ENCODE results near the gene MAPT. TPM values are rescaled to one million over a fixed set of nuclear protein-coding genes. Genes with fewer than 3 reads are reported as not detected.

Gene MAPT
- total and polyA plus RNA-seq, 2 of the 13 experiments (the other 11 are each of a cell fraction or from before 2014, with no cell fraction given) = 2.1 to 2.8 TPM

GRCh38 chr17:46008591-46008990 lies 114.2 kb downstream of the MAPT start:
- Histone ChIP-seq H3K27me3 (ENCODE audit: control insufficient read depth in 1 of 2, insufficient read depth in 2 of 2, low read length in 2 of 2) (no peaks in the 10 kb centered on the region; a peak in 2 of 5 replicates), H3K36me3 (replicated peaks in 1 of 2; ENCODE audit: control insufficient read depth in 1 of 2, insufficient read depth in 2 of 2, low read length in 2 of 2) (no peaks in the 10 kb centered on the region), H4K20me1 (ENCODE audit: insufficient read depth, low read length) (no peaks in the 10 kb centered on the region), H2AFZ (ENCODE audit: low read length) (no peak overlapping the region), H3K9me3 (ENCODE audit: low read length) (no peaks in the 10 kb centered on the region), H3K4me3 (replicated peaks in 1 of 3; ENCODE audit: insufficient read depth in 1 of 3, low read depth in 2 of 3, low read length in 3 of 3) (no peak overlapping the region), H3K9ac (ENCODE audit: insufficient read depth, low read depth, low read length) (no peak overlapping the region), H3K27ac (ENCODE audit: extremely low read length, insufficient read depth, low read length) (no peak overlapping the region), H3K4me2 (ENCODE audit: low read depth, low read length) (no peak overlapping the region), H3K4me1 (ENCODE audit: insufficient read depth, low read length) (peaks cover 59% of the 10 kb centered on the region), H3K79me2 (ENCODE audit: insufficient read depth, low read length) (no peaks in the 10 kb centered on the region)
- 79% methylated on average over 9 of the region's 9 CpGs for whole genome bisulfite sequencing (ENCODE audit: low lambda C conversion rate)
- POLR2A ChIA-PET = no interaction called here
- no peak for DNase-seq (ENCODE audit: low spot score)
- TF ChIP-seq PCBP2 (optimal IDR thresholded peaks at IDR 0.05; ENCODE audit: low read depth, low read length, poor library complexity, severe bottlenecking) (no peak), MED13 (CRISPR knock-in tag; IDR thresholded peaks at IDR 0.05) (no peak), BRF2 (CRISPR knock-in tag; IDR thresholded peaks at IDR 0.05) (no peak), ZNF337 (CRISPR knock-in tag; IDR thresholded peaks at IDR 0.05; ENCODE audit: borderline replicate concordance, low read depth) (no peak), ZBTB4 (CRISPR knock-in tag; IDR thresholded peaks at IDR 0.05; ENCODE audit: borderline replicate concordance) (no peak), NFKB2 (CRISPR knock-in tag; IDR thresholded peaks at IDR 0.05; ENCODE audit: borderline replicate concordance) (no peak), TCF7L2 (IDR thresholded peaks at IDR 0.05; ENCODE audit: low read depth, low read length) (no peak), ELF4 (CRISPR knock-in tag; IDR thresholded peaks at IDR 0.05; ENCODE audit: borderline replicate concordance) (no peak), ZNF407 (CRISPR knock-in tag; IDR thresholded peaks at IDR 0.05; ENCODE audit: not compliant biosample characterization) (no peak)
- ATAC-seq = no peak
- BruUV-seq (replicated peaks) = no TSS peak
- CTCF ChIA-PET (ENCODE audit: low intra/inter-chr PET ratio, low total read pairs) = no interaction called here
- in situ Hi-C loops (cut with HindIII; ENCODE audit: extremely low pct_ligation_motif_present, low pct_unique_long_range_greater_than_20kb) = loop anchor here (25.0 kb wide), 1 partner anchor 829 kb away; no protein-coding TSS in a partner anchor
- no peak for FAIRE-seq
- intact Hi-C loops (cut with micrococcal nuclease; ENCODE audit: unreplicated experiment) = no loop called here

Data from HepG2 (cell line).